ENCODE results near the gene C8G.

C8G gene

DNA sequence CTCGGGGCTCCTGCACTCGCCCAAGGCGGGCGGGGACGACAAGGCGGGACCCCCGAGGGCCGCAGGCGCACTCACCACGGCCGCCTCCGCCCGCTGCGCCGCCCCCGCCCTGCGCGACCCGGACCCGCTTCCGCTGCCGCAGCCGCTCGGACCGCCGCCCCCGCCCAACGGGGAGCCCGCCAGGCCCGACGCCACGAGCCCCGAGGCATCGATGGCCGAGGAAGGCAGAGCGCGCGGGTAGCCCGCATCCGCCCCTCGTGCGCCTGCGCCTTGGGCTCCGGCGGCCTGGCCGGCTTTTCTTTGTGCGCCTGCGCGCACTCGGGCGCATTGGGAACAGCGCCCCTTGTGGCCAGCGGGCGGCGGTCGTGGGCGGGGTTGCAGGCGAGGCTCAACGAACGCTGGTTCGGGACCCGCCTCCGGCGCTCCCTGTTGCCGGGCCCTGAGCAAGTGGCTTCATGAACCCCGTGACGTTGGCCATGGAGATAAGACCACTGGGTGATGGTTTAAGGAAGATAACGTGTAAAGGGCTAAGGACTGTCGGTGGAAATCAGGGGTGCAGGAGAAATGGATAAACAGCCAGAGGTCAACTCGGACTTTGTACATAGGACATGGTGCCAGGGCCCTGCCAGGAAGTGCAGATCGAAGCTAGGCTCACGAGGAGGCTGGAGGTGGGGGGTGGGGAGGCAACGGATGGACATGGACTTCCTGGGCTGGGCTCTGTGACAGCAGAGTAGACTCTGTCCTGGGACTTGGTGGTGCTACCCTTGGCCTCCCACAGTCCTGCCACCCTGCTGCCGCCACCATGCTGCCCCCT is at the start of gene C8G, which contains the start of gene FBXW5:
Gene C8G, plus strand, starts transcription at position 725 of the 814 bp plus-strand sequence. Its CDS starts 78 bp downstream, at position 803.
Gene FBXW5, minus strand, starts transcription at position 220 of the 814 bp plus-strand sequence. CDS start 655 bp downstream, outside the sequence.
- peak; percentile 95 for DNase-seq

- DNase-seq, result no peak
These were observed 49.0 kb upstream of the C8G start for GRCh38 chr9:136896027-136896426.

DNA sequence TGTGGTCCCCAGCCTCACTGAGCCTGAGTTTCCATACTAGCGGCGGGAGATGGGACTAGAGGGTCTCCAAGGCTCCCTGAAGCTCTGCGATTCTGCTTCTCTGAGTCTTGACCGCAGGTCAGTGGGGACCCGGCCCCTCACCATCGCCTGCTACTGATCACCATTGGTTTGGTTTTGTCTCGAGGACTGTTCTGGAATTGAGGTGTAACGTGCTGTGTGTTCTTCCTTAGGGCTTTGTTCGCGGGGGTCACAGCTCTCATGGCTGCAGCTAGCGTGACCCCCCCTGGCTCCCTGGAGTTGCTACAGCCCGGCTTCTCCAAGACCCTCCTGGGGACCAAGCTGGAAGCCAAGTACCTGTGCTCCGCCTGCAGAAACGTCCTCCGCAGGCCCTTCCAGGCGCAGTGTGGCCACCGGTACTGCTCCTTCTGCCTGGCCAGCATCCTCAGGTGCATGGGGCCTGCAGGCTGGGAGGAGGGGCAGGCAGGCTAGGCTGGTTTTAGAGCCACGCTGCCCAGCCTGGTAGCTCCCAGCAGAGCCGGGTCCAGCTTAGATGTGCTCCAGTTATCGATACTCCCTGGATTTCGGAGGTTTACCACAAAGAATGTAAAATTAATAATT is 46.5 kb upstream of the C8G start:
- no peak for DNase-seq

GRCh38 chr9:136899196-136899595 is 45.8 kb upstream of the C8G start:
- DNase-seq, result no peak

GRCh38 chr9:136900556-136900955 is 44.5 kb upstream of the C8G start:
- DNase-seq, result no peak

GRCh38 chr9:136900988-136901515 is 44.0 kb upstream of the C8G start:
- DNase-seq, result no peak

GRCh38 chr9:136901516-136902258 is 43.4 kb upstream of the C8G start:
- no peak for DNase-seq

- no peak for DNase-seq
These were observed 42.7 kb upstream of the C8G start for GRCh38 chr9:136902259-136902821.

DNA sequence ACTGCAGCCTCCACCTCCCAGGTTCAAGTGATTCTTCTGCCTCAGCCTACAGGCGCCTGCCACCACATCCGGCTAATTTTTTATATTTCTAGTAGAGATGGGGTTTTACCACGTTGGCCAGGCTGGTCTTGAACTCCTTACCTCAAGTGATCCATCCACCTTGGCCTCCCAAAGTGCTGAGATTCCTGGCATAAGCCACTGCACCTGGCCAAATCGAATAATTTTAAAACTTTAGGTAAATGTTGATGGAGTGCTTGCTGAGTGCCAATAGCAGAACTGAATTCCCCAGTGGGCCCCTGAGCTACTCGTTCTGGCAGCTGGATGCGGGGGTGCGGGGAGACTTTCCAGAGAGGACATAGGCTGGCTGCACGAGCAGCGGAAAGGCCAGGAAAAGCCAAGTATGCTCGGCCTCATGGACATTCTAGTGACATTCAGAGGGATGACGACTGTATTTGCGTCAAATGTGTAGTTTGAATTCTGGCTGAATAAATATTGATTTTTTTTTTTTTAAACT is 41.9 kb upstream of the C8G start:
- DNase-seq, result no peak

- DNase-seq, result no peak
These were observed 38.8 kb upstream of the C8G start for GRCh38 chr9:136906266-136906665.

DNA sequence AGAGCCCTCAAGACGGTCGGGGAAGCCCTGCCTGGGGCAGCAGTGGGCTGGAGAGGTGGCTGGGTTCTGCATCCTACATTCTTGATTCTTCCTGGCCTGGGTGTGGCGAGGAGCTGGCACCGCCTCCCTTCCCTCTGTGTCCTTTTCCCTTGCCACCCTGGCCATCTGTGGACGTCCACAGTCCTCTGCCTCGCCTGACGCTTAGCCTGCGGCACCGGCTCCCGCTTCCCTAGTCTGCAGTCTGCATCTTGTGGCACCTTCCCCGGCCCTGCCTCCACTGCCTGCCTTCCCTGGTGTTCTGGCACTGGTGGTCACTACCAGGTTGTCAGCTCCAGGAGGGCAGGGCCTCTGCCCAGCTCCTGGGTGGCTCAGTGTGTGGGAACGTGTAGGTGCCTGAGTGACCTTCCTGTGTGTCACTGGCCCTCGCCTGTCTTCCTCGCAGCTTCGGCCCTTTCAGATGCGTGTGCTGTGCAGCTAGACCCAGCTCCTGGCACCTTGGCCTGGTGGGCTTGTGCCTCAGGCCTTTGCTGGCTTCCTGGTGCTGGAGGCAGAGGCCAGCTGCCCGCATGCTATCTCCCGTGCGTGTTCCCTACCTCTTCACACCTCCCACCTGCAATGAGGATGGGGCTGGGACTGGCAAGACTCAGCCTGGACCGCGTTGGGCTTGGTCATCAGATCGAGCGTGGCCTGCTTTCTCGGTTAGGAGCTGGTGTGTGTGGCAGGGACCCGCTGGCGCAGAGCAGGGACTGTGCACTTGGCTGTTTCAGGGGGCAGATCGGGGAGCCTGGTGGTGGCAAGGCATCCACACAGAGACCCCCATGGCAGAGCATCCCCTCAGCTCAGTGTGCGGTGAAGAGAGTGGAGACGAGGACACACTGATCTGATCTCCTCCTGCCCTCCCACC is 37.8 kb upstream of the C8G start:
- DNase-seq, result no peak

DNA sequence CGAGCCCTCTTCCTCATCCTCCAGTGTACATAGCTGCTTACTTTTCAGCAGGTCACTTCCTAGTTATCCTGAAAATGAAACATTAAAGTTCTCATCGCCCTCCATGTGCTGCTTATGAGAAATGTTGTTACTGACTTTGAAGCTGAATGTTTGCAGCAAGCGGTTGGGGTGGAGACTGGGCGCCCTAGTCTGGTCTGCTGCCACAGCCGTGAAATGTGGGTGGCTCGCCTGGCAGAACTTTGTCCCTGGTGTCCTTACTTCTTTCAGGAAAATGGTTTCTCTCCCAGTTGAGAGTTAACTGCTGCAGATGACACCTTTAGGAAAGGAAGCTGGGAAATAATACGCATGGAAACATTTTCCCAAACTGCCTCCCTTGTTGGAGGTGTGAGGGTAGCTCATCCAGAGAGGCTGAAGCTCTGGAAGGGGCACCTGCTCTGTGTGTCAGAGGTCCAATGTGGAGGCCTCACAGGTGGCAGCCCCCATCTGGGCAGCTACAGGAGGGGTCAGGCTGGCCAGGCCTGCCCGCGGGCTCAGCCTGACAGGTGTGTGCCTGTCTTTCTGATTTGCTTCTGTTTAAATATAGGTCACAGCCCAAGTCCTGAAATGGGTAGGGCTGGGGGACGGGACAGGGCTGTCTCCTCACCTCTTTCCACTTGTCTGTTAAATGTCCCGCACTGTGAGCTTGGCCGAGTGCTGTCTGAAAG is 34.7 kb upstream of the C8G start:
- no peak for DNase-seq

DNA sequence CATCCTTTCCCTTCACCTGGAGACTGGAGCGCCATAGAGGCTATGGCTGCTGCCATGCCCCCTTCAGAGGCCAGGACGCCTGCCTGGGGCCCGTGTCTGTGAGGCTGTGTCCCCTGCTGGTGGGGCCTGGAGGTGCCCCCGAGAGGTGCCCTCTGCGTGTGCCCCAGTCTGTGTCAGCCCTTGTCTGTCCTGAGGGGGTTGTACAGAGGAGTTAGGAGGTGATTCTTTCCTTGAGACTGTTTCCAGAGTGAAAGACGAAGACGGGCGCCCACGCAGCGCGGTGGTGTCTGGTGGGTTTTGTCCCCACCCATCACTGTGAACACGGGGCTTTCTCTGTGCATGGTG is 34.2 kb upstream of the C8G start:
- DNase-seq, result no peak

GRCh38 chr9:136913701-136914438 is 31.2 kb upstream of the C8G start:
- DNase-seq, result no peak

- no peak for DNase-seq
These were observed 29.3 kb upstream of the C8G start for GRCh38 chr9:136915632-136916329.

- DNase-seq, result no peak
These were observed 28.5 kb upstream of the C8G start for GRCh38 chr9:136916330-136917184.

GRCh38 chr9:136917902-136918301 is 27.1 kb upstream of the C8G start:
- DNase-seq, result no peak

DNA sequence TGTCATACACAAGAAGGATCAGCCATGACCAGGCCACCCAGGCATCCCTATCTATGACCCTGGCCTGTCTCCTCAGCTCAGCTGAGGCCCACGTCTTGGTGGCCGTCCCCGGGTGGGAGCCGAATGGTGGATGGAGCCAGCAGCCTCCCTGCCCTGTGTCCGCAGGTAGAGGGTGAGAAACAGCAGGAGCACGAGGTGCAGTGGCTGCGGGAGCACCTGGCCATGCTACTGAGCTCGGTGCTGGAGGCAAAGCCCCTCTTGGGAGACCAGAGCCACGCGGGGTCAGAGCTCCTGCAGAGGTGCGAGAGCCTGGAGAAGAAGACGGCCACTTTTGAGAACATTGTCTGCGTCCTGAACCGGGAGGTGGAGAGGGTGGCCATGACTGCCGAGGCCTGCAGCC is 25.0 kb upstream of the C8G start:
- no peak for DNase-seq

DNA sequence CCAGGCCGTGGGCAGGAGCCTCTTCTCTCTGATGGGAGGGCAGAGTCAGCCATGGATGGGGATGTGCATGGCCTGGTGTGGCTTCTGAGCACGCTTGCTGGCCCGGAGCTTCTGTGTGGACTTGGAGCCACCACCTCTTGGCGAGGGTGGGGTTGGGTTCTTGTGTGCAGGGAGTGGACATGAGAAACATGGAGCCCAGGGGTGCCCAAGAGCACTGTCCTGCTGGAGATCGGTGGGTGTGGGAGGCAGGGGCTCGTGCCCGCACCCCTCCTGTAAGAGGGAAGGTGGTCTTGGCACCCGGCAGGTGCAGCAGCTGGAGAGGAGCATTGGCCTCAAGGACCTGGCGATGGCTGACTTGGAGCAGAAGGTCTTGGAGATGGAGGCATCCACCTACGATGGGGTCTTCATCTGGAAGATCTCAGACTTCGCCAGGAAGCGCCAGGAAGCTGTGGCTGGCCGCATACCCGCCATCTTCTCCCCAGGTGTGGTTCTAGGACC is 24.3 kb upstream of the C8G start:
- no peak for DNase-seq

Data from NCI-H345 (cell line).